Sigmoid colon (tissue), 7 donors: Measurements from ENCODE around the gene NECTIN1. TPM values are rescaled to one million over a fixed set of nuclear protein-coding genes. Genes with fewer than 3 reads are reported as not detected.

Source experiments
- DNase-seq: peaks from one replicate; pipeline ENCODE4 v3.0.0-alpha.2; 2019
- H3K27ac ChIP-seq, 4 donors: fragments of 200-600 bp; sonication (generic); one replicate each; pipeline ENCODE4 v1.5.1; 2016 to 2019; ENCODE audit warnings: mild to moderate bottlenecking in 1 of 4
- H3K27me3 ChIP-seq, 3 donors: fragments of 200-600 bp; sonication (generic); one replicate each; pipeline ENCODE4 v1.5.1; 2019; ENCODE audit warnings: mild to moderate bottlenecking in 1 of 3
- H3K36me3 ChIP-seq, 4 donors: fragments of 200-600 bp; sonication (generic); one replicate each; pipeline ENCODE4 v1.5.1; 2016 to 2019
- H3K4me1 ChIP-seq, 4 donors: fragments of 200-600 bp; sonication (generic); one replicate each; pipeline ENCODE4 v1.5.1; 2017 to 2019
- H3K4me3 ChIP-seq, 4 donors: fragments of 200-600 bp; sonication (generic); one replicate each; pipeline ENCODE4 v1.5.1; 2017 to 2019; ENCODE audit warnings: mild to moderate bottlenecking in 2 of 4, moderate library complexity in 1 of 4
- H3K9me3 ChIP-seq, 4 donors: fragments of 200-600 bp in 3 of 4; sonication (generic) in 3 of 4; one replicate each; pipeline versions ENCODE4 v1.5.1 to v1.6.1; 2013 to 2019
- EP300 ChIP-seq, 4 donors: sonication (generic); formaldehyde crosslinking; IDR thresholded peaks; one replicate each; pipeline ENCODE4 v1.6.1; 2017; ENCODE audit warnings: antibody characterized with exemption in 4 of 4
- POLR2A ChIP-seq, 2 donors: fragments of 450-650 bp; IDR thresholded peaks; one replicate each; pipeline ENCODE4 v1.6.1; 2016; ENCODE audit warnings: antibody characterized with exemption in 2 of 2, mild to moderate bottlenecking in 2 of 2, moderate library complexity in 2 of 2
- POLR2AphosphoS5 ChIP-seq, 4 donors: sonication (generic); formaldehyde crosslinking; IDR thresholded peaks; one replicate each; pipeline ENCODE4 v1.6.1; 2017; ENCODE audit warnings: antibody characterized with exemption in 4 of 4
- WGBS, 2 donors: extraction: QIAGEN DNeasy Blood & Tissue Kit; methylation state at CpG; one replicate each; pipeline ENCODE4 v1.1.7; 2013; 5-methylcytosine and 5-hydroxymethylcytosine counted together
- intact Hi-C: fragments of 100-400 bp; cut with DNase I; formaldehyde crosslinking; loops from one replicate; pipeline ENCODE4 v1.15.1; 2023
- polyA plus RNA-seq, 3 donors: library from polyadenylated mRNA; stranded (reverse); fragments of 200-250 nt; gene quantifications; one replicate each; pipeline ENCODE4 v1.2.3, GENCODE V29; 2013
- small RNA-seq, 3 donors: library from RNA; depleted of rRNA; stranded (forward); fragments of <200 nt; gene quantifications; one replicate each; pipeline ENCODE3, GENCODE V24; 2016
- total RNA-seq, 4 donors: library from RNA; depleted of rRNA; stranded (reverse); fragments of >200 nt; gene quantifications; one replicate each; pipeline ENCODE4 v1.1.0, GENCODE V29; 2016
- TF ChIP-seq, protein P1 (sequence below), 4 experiments: fragments of 450-650 bp in 3 of 4; fragments of 200-600 bp in 1 of 4; IDR thresholded peaks; one replicate each; pipeline ENCODE4 v1.5.1; 2016 to 2019; ENCODE audit warnings: antibody characterized with exemption in 4 of 4, mild to moderate bottlenecking in 3 of 4, moderate library complexity in 2 of 4
- donor health status: healthy with polysubstance abuse.
- donor health status: Bipolar disorder and iron deficiency.
- donor health status: healthy.

The NECTIN1 gene
- total and polyA plus RNA-seq, 7 donors: 0.16 to 19.0 (median 1.7) TPM

GRCh38 chr11:119592642-119593041 lies 136.4 kb downstream of the NECTIN1 start:
- intact Hi-C loops: no loop called here

GRCh38 chr11:119591836-119592310 lies 137.1 kb downstream of the NECTIN1 start:
- 77 to 86% methylated on average over 5 of the region's 5 CpGs for whole genome bisulfite sequencing, 2 donors
- TF ChIP-seq EP300 (IDR thresholded peaks at IDR 0.05): no peak
- TF ChIP-seq, protein P1, sequence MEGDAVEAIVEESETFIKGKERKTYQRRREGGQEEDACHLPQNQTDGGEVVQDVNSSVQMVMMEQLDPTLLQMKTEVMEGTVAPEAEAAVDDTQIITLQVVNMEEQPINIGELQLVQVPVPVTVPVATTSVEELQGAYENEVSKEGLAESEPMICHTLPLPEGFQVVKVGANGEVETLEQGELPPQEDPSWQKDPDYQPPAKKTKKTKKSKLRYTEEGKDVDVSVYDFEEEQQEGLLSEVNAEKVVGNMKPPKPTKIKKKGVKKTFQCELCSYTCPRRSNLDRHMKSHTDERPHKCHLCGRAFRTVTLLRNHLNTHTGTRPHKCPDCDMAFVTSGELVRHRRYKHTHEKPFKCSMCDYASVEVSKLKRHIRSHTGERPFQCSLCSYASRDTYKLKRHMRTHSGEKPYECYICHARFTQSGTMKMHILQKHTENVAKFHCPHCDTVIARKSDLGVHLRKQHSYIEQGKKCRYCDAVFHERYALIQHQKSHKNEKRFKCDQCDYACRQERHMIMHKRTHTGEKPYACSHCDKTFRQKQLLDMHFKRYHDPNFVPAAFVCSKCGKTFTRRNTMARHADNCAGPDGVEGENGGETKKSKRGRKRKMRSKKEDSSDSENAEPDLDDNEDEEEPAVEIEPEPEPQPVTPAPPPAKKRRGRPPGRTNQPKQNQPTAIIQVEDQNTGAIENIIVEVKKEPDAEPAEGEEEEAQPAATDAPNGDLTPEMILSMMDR (IDR thresholded peaks at IDR 0.05): no peak
- no peak for TF ChIP-seq POLR2AphosphoS5 (IDR thresholded peaks at IDR 0.05)
- no peak for TF ChIP-seq POLR2A (IDR thresholded peaks at IDR 0.05)

More at GRCh38 chr11:119592642-119593041, 136.4 kb downstream of the NECTIN1 start:
- no peaks in the 10 kb centered on the region for H3K4me1 ChIP-seq
- H3K36me3 ChIP-seq: no peaks in the 10 kb centered on the region
- WGBS, 2 donors: 66 to 80% methylated on average over 5 of the region's 5 CpGs
- no peak overlapping the region for H3K4me3 ChIP-seq
- peak overlapping the region in 2 of 4 donors; percentile 33 for H3K27ac ChIP-seq
- no peaks in the 10 kb centered on the region for H3K27me3 ChIP-seq
- peak; percentile 70 for DNase-seq
- peaks cover 0 to 3% (median 0%) of the 10 kb centered on the region in 4 donors for H3K9me3 ChIP-seq
- TF ChIP-seq POLR2AphosphoS5 (IDR thresholded peaks at IDR 0.05): peak in 1 of 4 donors; percentile 12
- no peak for TF ChIP-seq EP300 (IDR thresholded peaks at IDR 0.05)
- TF ChIP-seq, protein P1 (IDR thresholded peaks at IDR 0.05): no peak
- TF ChIP-seq POLR2A (IDR thresholded peaks at IDR 0.05): no peak

GRCh38 chr11:119590651-119591351 lies 138.2 kb downstream of the NECTIN1 start:
- Histone ChIP-seq H3K36me3 (no peaks in the 10 kb centered on the region), H3K27ac (no peak overlapping the region), H3K27me3 (peaks cover 0 to 5% (median 0%) of the 10 kb centered on the region in 3 donors), H3K4me3 (no peak overlapping the region), H3K4me1 (no peaks in the 10 kb centered on the region), H3K9me3 (peaks cover 0 to 3% (median 0%) of the 10 kb centered on the region in 4 donors)
- no peak for DNase-seq
- TF ChIP-seq, protein P1 (IDR thresholded peaks at IDR 0.05): no peak
- TF ChIP-seq POLR2A (IDR thresholded peaks at IDR 0.05) (no peak), EP300 (IDR thresholded peaks at IDR 0.05) (no peak), POLR2AphosphoS5 (IDR thresholded peaks at IDR 0.05) (no peak)
- intact Hi-C loops: no loop called here
- 95% methylated on average over 4 of the region's 4 CpGs for WGBS, 2 donors

More at GRCh38 chr11:119591836-119592310, 137.1 kb downstream of the NECTIN1 start:
- Histone ChIP-seq H3K4me1 (no peaks in the 10 kb centered on the region), H3K9me3 (peaks cover 0 to 3% (median 0%) of the 10 kb centered on the region in 4 donors), H3K27me3 (no peaks in the 10 kb centered on the region), H3K27ac (peak overlapping the region in 1 of 4 donors; percentile 14), H3K4me3 (no peak overlapping the region), H3K36me3 (no peaks in the 10 kb centered on the region)
- no peak for DNase-seq
- intact Hi-C loops: no loop called here

DNA sequence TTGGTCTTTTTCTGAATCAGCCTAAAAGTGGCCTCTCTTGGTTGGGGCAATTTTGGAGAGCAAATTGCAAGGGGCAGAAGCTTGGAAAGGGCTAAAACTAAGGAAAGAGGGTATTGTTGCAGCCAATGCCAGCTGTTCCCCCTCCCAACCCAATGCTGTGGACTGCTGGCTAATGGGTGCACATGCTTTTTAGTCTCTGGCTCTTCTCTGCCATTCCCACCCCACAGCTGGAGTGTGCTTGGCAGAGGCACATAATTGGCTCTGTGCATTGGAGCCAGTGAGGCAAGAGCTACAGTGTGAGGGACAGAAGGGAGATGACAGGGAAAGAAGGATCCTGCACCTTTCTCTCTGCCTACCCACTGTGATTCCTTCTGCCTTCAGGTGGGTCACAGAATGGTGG lies 140.0 kb downstream of the NECTIN1 start:
- peaks cover 0 to 21% (median 7%) of the 10 kb centered on the region in 3 donors for H3K27me3 ChIP-seq
- H3K36me3 ChIP-seq: no peaks in the 10 kb centered on the region
- intact Hi-C loops: no loop called here
- H3K9me3 ChIP-seq: peaks cover 0 to 3% (median 0%) of the 10 kb centered on the region in 4 donors
- peaks cover 0 to 15% (median 14%) of the 10 kb centered on the region in 4 donors for H3K4me1 ChIP-seq
- DNase-seq: no peak
- H3K4me3 ChIP-seq: no peak overlapping the region
- no peak overlapping the region for H3K27ac ChIP-seq
- TF ChIP-seq POLR2AphosphoS5 (IDR thresholded peaks at IDR 0.05) (no peak), POLR2A (IDR thresholded peaks at IDR 0.05) (no peak), EP300 (IDR thresholded peaks at IDR 0.05) (no peak)
- TF ChIP-seq, protein P1 (IDR thresholded peaks at IDR 0.05): no peak

Small RNA genes within 50 kb of the gene (small RNA-seq; reads per million reads assigned to genes)
- gene RNU6-1123P: 0 reads per million in 3 donors
